Measurements from ENCODE around the gene HPCAL1. TPM values are rescaled to one million over a fixed set of nuclear protein-coding genes. Genes with fewer than 3 reads are reported as not detected.

Gene HPCAL1
- total and polyA plus RNA-seq, 2 of the 8 experiments (the other 6 are each of a cell fraction or from before 2014, with no cell fraction given): 5.8 to 8.6 TPM

DNA sequence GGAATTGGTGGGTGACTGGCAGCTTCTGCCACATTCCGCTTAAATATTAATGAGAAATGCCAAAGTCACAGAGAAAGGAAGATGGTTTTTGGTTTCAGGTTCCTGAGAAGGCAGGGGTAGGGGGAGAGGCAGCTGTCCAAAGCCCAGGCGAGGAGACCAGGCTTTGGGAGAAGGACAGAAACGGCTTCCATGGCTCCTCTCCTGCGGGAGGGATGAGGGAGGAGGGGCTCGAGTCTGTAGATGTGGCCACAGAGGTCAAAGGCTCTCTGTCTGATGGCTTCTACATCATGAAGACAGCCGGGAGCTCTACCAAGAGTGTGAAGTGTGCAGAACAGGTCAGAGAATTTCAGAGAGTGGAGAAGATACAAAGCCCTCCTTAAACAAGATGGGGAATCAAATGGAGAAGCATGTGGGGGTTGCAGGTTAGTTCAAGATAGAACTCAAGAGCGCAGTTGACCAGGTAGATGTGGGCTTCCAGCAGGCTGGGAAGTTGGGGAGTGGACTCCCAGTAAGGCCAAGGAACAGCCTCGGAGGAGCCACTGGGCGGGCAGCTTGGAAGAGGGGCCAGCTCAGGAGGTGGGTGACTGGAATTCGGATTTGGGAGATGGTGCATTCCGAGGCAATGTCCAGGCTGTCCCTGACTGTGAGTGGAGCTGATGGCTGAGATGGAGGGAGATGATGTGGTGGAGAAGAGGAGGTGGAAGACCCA lies 23.8 kb upstream of the HPCAL1 start (continued):
- TF ChIP-seq, protein P1, sequence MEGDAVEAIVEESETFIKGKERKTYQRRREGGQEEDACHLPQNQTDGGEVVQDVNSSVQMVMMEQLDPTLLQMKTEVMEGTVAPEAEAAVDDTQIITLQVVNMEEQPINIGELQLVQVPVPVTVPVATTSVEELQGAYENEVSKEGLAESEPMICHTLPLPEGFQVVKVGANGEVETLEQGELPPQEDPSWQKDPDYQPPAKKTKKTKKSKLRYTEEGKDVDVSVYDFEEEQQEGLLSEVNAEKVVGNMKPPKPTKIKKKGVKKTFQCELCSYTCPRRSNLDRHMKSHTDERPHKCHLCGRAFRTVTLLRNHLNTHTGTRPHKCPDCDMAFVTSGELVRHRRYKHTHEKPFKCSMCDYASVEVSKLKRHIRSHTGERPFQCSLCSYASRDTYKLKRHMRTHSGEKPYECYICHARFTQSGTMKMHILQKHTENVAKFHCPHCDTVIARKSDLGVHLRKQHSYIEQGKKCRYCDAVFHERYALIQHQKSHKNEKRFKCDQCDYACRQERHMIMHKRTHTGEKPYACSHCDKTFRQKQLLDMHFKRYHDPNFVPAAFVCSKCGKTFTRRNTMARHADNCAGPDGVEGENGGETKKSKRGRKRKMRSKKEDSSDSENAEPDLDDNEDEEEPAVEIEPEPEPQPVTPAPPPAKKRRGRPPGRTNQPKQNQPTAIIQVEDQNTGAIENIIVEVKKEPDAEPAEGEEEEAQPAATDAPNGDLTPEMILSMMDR (IDR thresholded peaks at IDR 0.05; ENCODE audit: control extremely low read depth in 1 of 3, insufficient read depth in 1 of 3, low read depth in 1 of 3, low read length in 3 of 3): no peak
- TF ChIP-seq SRF (IDR thresholded peaks at IDR 0.05; ENCODE audit: low read depth, low read length): no peak
